ENCODE measurements around the gene DMRTB1. TPM values are rescaled to one million over a fixed set of nuclear protein-coding genes. Genes with fewer than 3 reads are reported as not detected.

The DMRTB1 gene
- total and polyA plus RNA-seq, 2 of the 4 experiments (the other 2 are of a cell fraction), result not detected

GRCh38 chr1:53415432-53415831, 43.8 kb upstream of the DMRTB1 start:
- no peak for TF ChIP-seq ELK1 (IDR thresholded peaks at IDR 0.05; ENCODE audit: borderline replicate concordance, low read depth, low read length)
- TF ChIP-seq MAZ (IDR thresholded peaks at IDR 0.05; ENCODE audit: borderline replicate concordance, low read depth, low read length), result no peak
- TF ChIP-seq RCOR1 (IDR thresholded peaks at IDR 0.05; ENCODE audit: insufficient replicate concordance, low read length), result no peak
- no peak for TF ChIP-seq RAD21 (IDR thresholded peaks at IDR 0.05; ENCODE audit: low read length)
- no peak for TF ChIP-seq MAFK (IDR thresholded peaks at IDR 0.05; ENCODE audit: low read depth, low read length)
- no peak for TF ChIP-seq CTCF (conservative IDR thresholded peaks at IDR 0.05; ENCODE audit: low read depth, low read length)
- no peak for TF ChIP-seq CEBPB (IDR thresholded peaks at IDR 0.05; ENCODE audit: low read depth, low read length)
- TF ChIP-seq CHD1 (IDR thresholded peaks at IDR 0.05; ENCODE audit: low read depth, low read length), result no peak
- TF ChIP-seq POLR2A (IDR thresholded peaks at IDR 0.05; ENCODE audit: low read depth, low read length), result no peak
- TF ChIP-seq NFE2L2 (IDR thresholded peaks at IDR 0.05; ENCODE audit: low read depth, low read length), result no peak
- no peak for TF ChIP-seq USF2 (IDR thresholded peaks at IDR 0.05; ENCODE audit: low read depth, low read length)
- TF ChIP-seq BHLHE40 (IDR thresholded peaks at IDR 0.05; ENCODE audit: low read depth, low read length), result no peak
- TF ChIP-seq MXI1 (IDR thresholded peaks at IDR 0.05; ENCODE audit: borderline replicate concordance, low read depth, low read length), result no peak
- no peak for TF ChIP-seq FOS (IDR thresholded peaks at IDR 0.05; ENCODE audit: low read depth, low read length)
- TF ChIP-seq RFX5 (IDR thresholded peaks at IDR 0.05; ENCODE audit: low read depth, low read length), result no peak
- no peak for TF ChIP-seq SMC3 (IDR thresholded peaks at IDR 0.05; ENCODE audit: low read depth, low read length)
- ChIA-PET CTCF (no interaction called here), POLR2A (ENCODE audit: unreplicated experiment) (no interaction called here)
- H2AFZ ChIP-seq (replicated peaks; ENCODE audit: low read length, poor library complexity), result no peak overlapping the region
- no peak overlapping the region for H3K4ac ChIP-seq (ENCODE audit: low read depth, low read length)
- H4K20me1 ChIP-seq (ENCODE audit: insufficient read depth, low read length), result peaks cover 10% of the 10 kb centered on the region
- DNase-seq (no peak), ATAC-seq (ENCODE audit: low read depth) (no peak)
- H2AK9ac ChIP-seq (replicated peaks; ENCODE audit: low read depth, low read length, poor library complexity), result no peak overlapping the region
- H3K79me1 ChIP-seq (ENCODE audit: low read depth in 1 of 2, low read length in 2 of 2), result no peaks in the 10 kb centered on the region
- 93% methylated on average over 3 of the region's 12 CpGs; no CpG with 5 or more reads in 1 of the 2 experiments for WGBS, 2 experiments (ENCODE audit: extremely low coverage in 2 of 2, insufficient read length in 1 of 2)
- no peak overlapping the region for H3K14ac ChIP-seq (replicated peaks; ENCODE audit: low read depth, low read length)
- H3K36me3 ChIP-seq (ENCODE audit: control insufficient read depth, insufficient read depth, low read length), result no peaks in the 10 kb centered on the region
- H3K23ac ChIP-seq (ENCODE audit: low read depth, low read length), result no peak overlapping the region
- no peak overlapping the region for H4K91ac ChIP-seq (ENCODE audit: insufficient read depth, low read depth, low read length)
- H3K9me3 ChIP-seq (ENCODE audit: control insufficient read depth, insufficient read depth, low read length), result no peaks in the 10 kb centered on the region
- peaks cover 37% of the 10 kb centered on the region for H3K27me3 ChIP-seq (ENCODE audit: control insufficient read depth, insufficient read depth, low read length)
- dilution Hi-C loops (cut with HindIII; ENCODE audit: low sequenced_read_pairs, unreplicated experiment), result no loop called here
- no peak overlapping the region for H2BK20ac ChIP-seq (ENCODE audit: low read depth, low read length)
- no peak overlapping the region for H2BK15ac ChIP-seq (ENCODE audit: low read depth, low read length)
- H3K9me1 ChIP-seq (ENCODE audit: insufficient read depth, low read length), result peaks cover 28% of the 10 kb centered on the region
- H3K4me3 ChIP-seq (ENCODE audit: insufficient read depth, low read depth, low read length), result no peak overlapping the region
- H3K9ac ChIP-seq (ENCODE audit: low read depth, low read length), result no peak overlapping the region
- H2BK5ac ChIP-seq (ENCODE audit: low read depth, low read length, poor library complexity, severe bottlenecking), result no peak overlapping the region
- in situ Hi-C loops (cut with MboI; ENCODE audit: low sequenced_read_pairs), result no loop called here
- BruUV-seq (replicated peaks), result no TSS peak
- peaks cover 20% of the 10 kb centered on the region for H3K4me1 ChIP-seq (ENCODE audit: control insufficient read depth, insufficient read depth, low read length)
- H2AK5ac ChIP-seq (ENCODE audit: low read depth, low read length), result peak overlapping the region; percentile 13; the same call in 1 of the 2 replicates
- H3K27ac ChIP-seq (ENCODE audit: insufficient read depth, low read length), result no peak overlapping the region
- no peak overlapping the region for H2BK120ac ChIP-seq (ENCODE audit: low read depth, low read length)
- H3K4me2 ChIP-seq (ENCODE audit: low read depth, low read length), result no peak overlapping the region
- no peak overlapping the region for H3K56ac ChIP-seq (ENCODE audit: extremely low read depth, insufficient read depth, low read length)
- no peak overlapping the region for H4K5ac ChIP-seq (ENCODE audit: low read depth, low read length)
- no peak overlapping the region for H4K8ac ChIP-seq (ENCODE audit: low read depth in 2 of 2, low read length in 2 of 2)
- H3K18ac ChIP-seq (ENCODE audit: low read depth, low read length), result no peak overlapping the region
- intact Hi-C loops (cut with micrococcal nuclease), result no loop called here
